SK-N-SH (cell line): ENCODE results near the gene LGALS3. TPM values are rescaled to one million over a fixed set of nuclear protein-coding genes. Genes with fewer than 3 reads are reported as not detected.

Experiments
- CTCF ChIA-PET: fragments of 300-600, 350-600 bp; formaldehyde crosslinking; extraction: SDS; loops from one replicate; lab custom pipeline; 2021; lab: Yijun Ruan, JAX
- POLR2A ChIA-PET: fragments of 350-600 bp; sonication (Branson Sonifier 250); formaldehyde crosslinking; extraction: SDS; loops from one replicate; lab custom pipeline; 2020; ENCODE audit warnings: antibody characterized with exemption, inconsistent platforms; lab: Yijun Ruan, JAX
- DNase-seq: peaks from one replicate; pipeline ENCODE4 v3.0.0; 2012
- H2AFZ ChIP-seq: fragments of 200-600 bp; sonication (generic); 2 replicates; pipeline ENCODE4 v1.8.1; 2016; ENCODE audit warnings: antibody characterized with exemption, mild to moderate bottlenecking, low read depth
- H3F3A ChIP-seq: fragments of 200-600 bp; sonication (generic); replicated peaks from 2 replicates; pipeline ENCODE3; 2016; ENCODE audit warnings: antibody characterized with exemption, mild to moderate bottlenecking; ENCODE audit not compliant: insufficient read depth
- H3K27ac ChIP-seq, 2 experiments: fragments of 200-500 bp in 1 of 2; fragments of 200-600 bp in 1 of 2; sonication (Bioruptor generic) in 1 of 2; sonication (generic), shearing (Covaris generic) in 1 of 2; 2 replicates each; pipeline versions ENCODE4 v1.5.1 to v1.6.1; 2014 to 2016; ENCODE audit warnings: low read depth in 2 of 2, inconsistent platforms in 1 of 2, low read length in 1 of 2, mild to moderate bottlenecking in 1 of 2, mixed read lengths in 1 of 2
- H3K27me3 ChIP-seq: fragments of 200-600 bp; sonication (generic), shearing (Covaris generic); 2 replicates; pipeline ENCODE4 v1.6.1; 2016; ENCODE audit warnings: mixed run types; ENCODE audit not compliant: insufficient read depth
- H3K36me3 ChIP-seq, 2 experiments: fragments of 200-500 bp in 1 of 2; fragments of 200-600 bp in 1 of 2; sonication (Bioruptor generic) in 1 of 2; sonication (generic) in 1 of 2; replicated peaks in 1 of 2; 2 replicates each; pipeline versions ENCODE3 to v1.5.1; 2014 to 2016; ENCODE audit warnings: low read length in 1 of 2, mild to moderate bottlenecking in 1 of 2; ENCODE audit not compliant: insufficient read depth in 2 of 2, control insufficient read depth in 1 of 2
- H3K4me1 ChIP-seq, 2 experiments: fragments of 200-500 bp in 1 of 2; fragments of 200-600 bp in 1 of 2; sonication (Bioruptor generic) in 1 of 2; sonication (generic), shearing (Covaris generic) in 1 of 2; 2 replicates each; pipeline versions ENCODE4 v1.5.1 to v1.6.1; 2014 to 2016; ENCODE audit warnings: low read depth in 1 of 2, low read length in 1 of 2, mixed run types in 1 of 2; ENCODE audit not compliant: insufficient read depth in 2 of 2, control insufficient read depth in 1 of 2
- H3K4me2 ChIP-seq: fragments of 200-600 bp; sonication (generic), shearing (Covaris generic); 2 replicates; pipeline ENCODE4 v1.6.1; 2017; ENCODE audit warnings: mixed run types
- H3K4me3 ChIP-seq, 2 experiments: fragments of 200-500 bp in 1 of 2; fragments of 200-600 bp in 1 of 2; sonication (Bioruptor generic) in 1 of 2; sonication (generic), shearing (Covaris generic) in 1 of 2; 2 replicates each; pipeline versions ENCODE4 v1.5.1 to v1.8.1; 2014 to 2016; ENCODE audit warnings: low read depth in 2 of 2, inconsistent platforms in 1 of 2, low read length in 1 of 2, mild to moderate bottlenecking in 1 of 2, mixed read lengths in 1 of 2, moderate library complexity in 1 of 2
- H3K79me2 ChIP-seq: fragments of 200-600 bp; sonication (generic); 2 replicates; pipeline ENCODE4 v1.8.1; 2017; ENCODE audit warnings: mild to moderate bottlenecking; ENCODE audit not compliant: insufficient read depth
- H3K9ac ChIP-seq: fragments of 200-600 bp; sonication (generic); 2 replicates; pipeline ENCODE4 v1.6.1; 2017; ENCODE audit warnings: mixed run types
- H3K9me2 ChIP-seq: fragments of 200-600 bp; sonication (generic); 2 replicates; pipeline ENCODE4 v1.6.1; 2017; ENCODE audit warnings: mixed run types
- H3K9me3 ChIP-seq: fragments of 200-600 bp; sonication (generic); 2 replicates; pipeline ENCODE4 v1.6.1; 2017; ENCODE audit warnings: mixed run types, mild to moderate bottlenecking, moderate library complexity
- H4K20me1 ChIP-seq: fragments of 200-600 bp; sonication (generic); 2 replicates; pipeline ENCODE4 v1.6.1; 2017; ENCODE audit warnings: mild to moderate bottlenecking, mixed run types; ENCODE audit not compliant: insufficient read depth
- CHD2 ChIP-seq: fragments of 150-350 bp; IDR thresholded peaks from 2 replicates; pipeline ENCODE4 v1.6.1; 2018; ENCODE audit warnings: low read length; ENCODE audit not compliant: partially characterized antibody
- CTCF ChIP-seq: fragments of 200-600 bp; sonication (generic); IDR thresholded peaks from 2 replicates; pipeline ENCODE4 v1.6.1; 2017; ENCODE audit warnings: antibody characterized with exemption, mild to moderate bottlenecking, moderate library complexity
- FOSL2 ChIP-seq: IDR thresholded peaks from 2 replicates; pipeline ENCODE4 v1.4.0; 2012; ENCODE audit warnings: low read depth, mild to moderate bottlenecking, moderate library complexity, borderline replicate concordance
- IRF3 ChIP-seq: fragments of 150-350 bp; IDR thresholded peaks from 2 replicates; pipeline ENCODE4 v1.6.1; 2016; ENCODE audit warnings: mild to moderate bottlenecking, low read depth, low read length
- MEF2A ChIP-seq: IDR thresholded peaks from 2 replicates; pipeline ENCODE4 v1.4.0; 2012; ENCODE audit warnings: low read depth, borderline replicate concordance
- MXI1 ChIP-seq: IDR thresholded peaks from 2 replicates; pipeline ENCODE4 v1.6.1; 2012; ENCODE audit warnings: mild to moderate bottlenecking, low read depth, low read length, improper control_type of control experiment
- NFIC ChIP-seq: IDR thresholded peaks from 2 replicates; pipeline ENCODE4 v1.4.0; 2012; ENCODE audit warnings: borderline replicate concordance
- PBX3 ChIP-seq: IDR thresholded peaks from 2 replicates; pipeline ENCODE4; 2012
- RAD21 ChIP-seq: IDR thresholded peaks from 2 replicates; pipeline ENCODE4 v1.6.1; 2012; ENCODE audit warnings: mild to moderate bottlenecking, low read length
- RCOR1 ChIP-seq: fragments of 150-350 bp; IDR thresholded peaks from 2 replicates; pipeline ENCODE4 v1.6.1; 2017; ENCODE audit warnings: antibody characterized with exemption, low read length
- REST ChIP-seq: IDR thresholded peaks from 2 replicates; pipeline ENCODE4 v1.6.1; 2012; ENCODE audit warnings: mild to moderate bottlenecking, low read depth, low read length, moderate library complexity
- SIN3A ChIP-seq: IDR thresholded peaks from 2 replicates; pipeline ENCODE4 v1.6.1; 2012; ENCODE audit warnings: low read depth, mild to moderate bottlenecking, low read length, moderate library complexity, borderline replicate concordance
- TCF12 ChIP-seq: IDR thresholded peaks from 2 replicates; pipeline ENCODE4 v1.4.0; 2012
- USF1 ChIP-seq: IDR thresholded peaks from 2 replicates; pipeline ENCODE4 v1.4.0; 2012; ENCODE audit warnings: low read depth, borderline replicate concordance
- USF2 ChIP-seq: fragments of 150-350 bp; IDR thresholded peaks from 2 replicates; pipeline ENCODE4 v1.6.1; 2017; ENCODE audit warnings: antibody characterized with exemption, low read length, low read depth, borderline replicate concordance
- WGBS: methylation state at CpG from one replicate; pipeline ENCODE4 v1.1.6; 2017; ENCODE audit warnings: low lambda C conversion rate; 5-methylcytosine and 5-hydroxymethylcytosine counted together
- polyA plus RNA-seq, 3 experiments: library from polyadenylated mRNA; depleted of rRNA; stranded (reverse); fragments of >200 nt; gene quantifications; 2 replicates each; pipeline ENCODE4 v1.2.3, GENCODE V29; 2012

Gene LGALS3
- polyA plus RNA-seq, 1 of the 3 experiments (the other 2 are of a cell fraction) = 59.8 TPM

- CTCF ChIA-PET = interaction anchor here (1.4 kb wide), 2 partner anchors 19 to 52 kb away, joined by 4 to 6 read pairs; no protein-coding TSS in a partner anchor
- WGBS = 98% methylated on average over 3 of the region's 3 CpGs
- no peak for DNase-seq
- H3K79me2 ChIP-seq = peaks cover 19% of the 10 kb centered on the region
- 0 out of 2 replicates have a peak, but pooled peaks cover 5% of the 10 kb centered on the region for H4K20me1 ChIP-seq
- no peak overlapping the region for H3K4me3 ChIP-seq
- no peak overlapping the region for H3K4me2 ChIP-seq
- peaks cover 10% of the 10 kb centered on the region for H3F3A ChIP-seq
- POLR2A ChIA-PET = no interaction called here
- no peak overlapping the region for H3K27ac ChIP-seq
- TF ChIP-seq USF2 = no peak
- TF ChIP-seq IRF3 = no peak
- no peak for TF ChIP-seq MXI1
- no peak for TF ChIP-seq CTCF
- no peak for TF ChIP-seq CHD2
- TF ChIP-seq PBX3 = no peak
- TF ChIP-seq RAD21 = no peak
- TF ChIP-seq TCF12 = no peak
- no peak for TF ChIP-seq FOSL2
- TF ChIP-seq MEF2A = no peak
- no peak for TF ChIP-seq RCOR1
- no peak for TF ChIP-seq REST
- no peak for TF ChIP-seq NFIC
- no peak for TF ChIP-seq SIN3A
- TF ChIP-seq USF1 = no peak
- no peak overlapping the region for H3K9ac ChIP-seq
- peaks cover 0 to 8% of the 10 kb centered on the region in 2 experiments; a peak in 2 of 4 replicates for H3K4me1 ChIP-seq
- no peaks in the 10 kb centered on the region for H3K9me3 ChIP-seq
- H3K36me3 ChIP-seq = peaks cover 68 to 78% of the 10 kb centered on the region in 2 experiments
- H2AFZ ChIP-seq = no peak overlapping the region
- H3K27me3 ChIP-seq = no peaks in the 10 kb centered on the region
- no peaks in the 10 kb centered on the region for H3K9me2 ChIP-seq
Measured at GRCh38 chr14:55141825-55142224, 12.8 kb downstream of the LGALS3 start.
